ENCODE data around the gene HID1. TPM values are rescaled to one million over a fixed set of nuclear protein-coding genes. Genes with fewer than 3 reads are reported as not detected.
A peak's percentile ranks its signal among the peaks of the same experiment; 100 is the strongest.

HID1 gene
- polyA plus RNA-seq, 2 of the 4 experiments (the other 2 are of a cell fraction), result 5.2 to 11.7 TPM

- TF ChIP-seq JUN (IDR thresholded peaks at IDR 0.05), result no peak
- no peak for TF ChIP-seq JUNB (IDR thresholded peaks at IDR 0.05)
- no peak for TF ChIP-seq FOXS1 (CRISPR knock-in tag; IDR thresholded peaks at IDR 0.05)
Measured at GRCh38 chr17:74903671-74904070, 68.9 kb downstream of the HID1 start (continued).

- FAIRE-seq, result no peak
- Histone ChIP-seq H3K27ac (no peak overlapping the region), H3K9me3 (no peaks in the 10 kb centered on the region), H3K4me2 (no peak overlapping the region), H3K4me1 (no peaks in the 10 kb centered on the region), H3K4me3 (no peak overlapping the region)
- ATAC-seq, result no peak
- WGBS (ENCODE audit: missing lambda C conversion rate), result 80% methylated on average over 9 of the region's 9 CpGs
- no peak for DNase-seq (ENCODE audit: low read depth in 1 of 2, low spot score in 1 of 2)
- TF ChIP-seq ZC3H11A (IDR thresholded peaks at IDR 0.05) (no peak), MYC (IDR thresholded peaks at IDR 0.05; ENCODE audit: borderline replicate concordance, low read length) (no peak), HOXB13 (CRISPR knock-in tag; IDR thresholded peaks at IDR 0.05; ENCODE audit: low read depth) (no peak), TP53 (CRISPR knock-in tag; IDR thresholded peaks at IDR 0.05) (no peak), RAD21 (conservative IDR thresholded peaks at IDR 0.05 in 1 of 2, IDR thresholded peaks at IDR 0.05 in 1 of 2) (no peak)
- ChIA-PET CTCF (interaction anchor here (1.1 to 5.8 kb wide), 4 partner anchors 17 to 58 kb away, joined by 3 to 44 read pairs (median 12); partner anchors contain the start of genes OTOP2 and USH1G), POLR2A (no interaction called here)
Measured at GRCh38 chr17:74903034-74903433, 69.5 kb downstream of the HID1 start.

- FAIRE-seq, result peak; percentile 78
- WGBS (ENCODE audit: missing lambda C conversion rate), result 69% methylated on average over 14 of the region's 14 CpGs
- H3K27ac ChIP-seq, result no peak overlapping the region
- ATAC-seq, result 0 out of 6 replicates have a peak, but pooled peaks of 1 of the 2 experiments have one; percentile 16
- ChIA-PET CTCF (interaction anchor here (0.9 to 3.4 kb wide), 6 partner anchors 18 to 61 kb away, joined by 3 to 18 read pairs (median 4); partner anchors contain the start of genes OTOP2 and USH1G), POLR2A (no interaction called here)
- no peaks in the 10 kb centered on the region for H3K9me3 ChIP-seq
- no peak for TF ChIP-seq BHLHE40 (IDR thresholded peaks at IDR 0.05; ENCODE audit: low read depth, low read length)
- TF ChIP-seq GATA3 (IDR thresholded peaks at IDR 0.05; ENCODE audit: borderline replicate concordance), result no peak
- no peak for TF ChIP-seq RCOR1 (IDR thresholded peaks at IDR 0.05; ENCODE audit: low read depth, low read length)
- TF ChIP-seq JUNB (IDR thresholded peaks at IDR 0.05), result no peak
- no peak for TF ChIP-seq ZNF302 (CRISPR knock-in tag; IDR thresholded peaks at IDR 0.05)
- TF ChIP-seq HOXB5 (CRISPR knock-in tag; IDR thresholded peaks at IDR 0.05), result no peak
- TF ChIP-seq PHF8 (IDR thresholded peaks at IDR 0.05; ENCODE audit: borderline replicate concordance, low read depth), result no peak
- no peaks in the 10 kb centered on the region for H3K4me1 ChIP-seq
- no peak for DNase-seq (ENCODE audit: low read depth in 1 of 2, low spot score in 1 of 2)
- H3K4me2 ChIP-seq, result no peak overlapping the region
- no peak overlapping the region for H3K4me3 ChIP-seq
Measured at GRCh38 chr17:74901353-74902135, 71.0 kb downstream of the HID1 start.

Other genes with a start within 250 kb of the HID1 start
- 15.8 and 18.7 TPM in 2 replicates for gene RAB37, start 235.5 kb downstream of the HID1 start, polyA plus RNA-seq (2011; rRNA removed)
- gene RAB37, start 235.5 kb downstream of the HID1 start, polyA plus RNA-seq (2017; fragmentation: RNase III; extraction: RNeasy Plus Mini Kit Qiagen cat#74134 plus additional on column Dnase treatment), result 1.1 to 2.8 TPM (median 2.4 TPM) in 3 replicates
- gene NHERF1, start 224.1 kb downstream of the HID1 start, polyA plus RNA-seq (2011; rRNA removed), result 50.2 and 51.5 TPM in 2 replicates
- 34.2 to 41.5 TPM (median 40.8 TPM) in 3 replicates for gene NHERF1, start 224.1 kb downstream of the HID1 start, polyA plus RNA-seq (2017; fragmentation: RNase III; extraction: RNeasy Plus Mini Kit Qiagen cat#74134 plus additional on column Dnase treatment)
- 42.9 and 43.4 TPM in 2 replicates for gene NAT9, start 196.4 kb downstream of the HID1 start, polyA plus RNA-seq (2011; rRNA removed)
- 63.7 to 74.3 TPM (median 71.4 TPM) in 3 replicates for gene NAT9, start 196.4 kb downstream of the HID1 start, polyA plus RNA-seq (2017; fragmentation: RNase III; extraction: RNeasy Plus Mini Kit Qiagen cat#74134 plus additional on column Dnase treatment)
- gene GRIN2C, start 112.9 kb downstream of the HID1 start, polyA plus RNA-seq (2011; rRNA removed), result 0.15 and 0.17 TPM in 2 replicates
- 0.28 to 0.77 TPM (median 0.40 TPM) in 3 replicates for gene GRIN2C, start 112.9 kb downstream of the HID1 start, polyA plus RNA-seq (2017; fragmentation: RNase III; extraction: RNeasy Plus Mini Kit Qiagen cat#74134 plus additional on column Dnase treatment)
- gene FDXR, start 99.8 kb downstream of the HID1 start, polyA plus RNA-seq (2011; rRNA removed), result 32.5 and 33.0 TPM in 2 replicates
- 43.3 to 51.8 TPM (median 44.5 TPM) in 3 replicates for gene FDXR, start 99.8 kb downstream of the HID1 start, polyA plus RNA-seq (2017; fragmentation: RNase III; extraction: RNeasy Plus Mini Kit Qiagen cat#74134 plus additional on column Dnase treatment)
- gene FADS6, start 79.1 kb downstream of the HID1 start, polyA plus RNA-seq (2011; rRNA removed), result not detected in 2 replicates
- 0.04 TPM in 1 of 3 replicates, not detected in the others for gene FADS6, start 79.1 kb downstream of the HID1 start, polyA plus RNA-seq (2017; fragmentation: RNase III; extraction: RNeasy Plus Mini Kit Qiagen cat#74134 plus additional on column Dnase treatment)
- gene USH1G, start 49.5 kb downstream of the HID1 start, polyA plus RNA-seq (2011; rRNA removed), result 0.05 and 0.12 TPM in 2 replicates
- gene USH1G, start 49.5 kb downstream of the HID1 start, polyA plus RNA-seq (2017; fragmentation: RNase III; extraction: RNeasy Plus Mini Kit Qiagen cat#74134 plus additional on column Dnase treatment), result 0.04 to 0.09 TPM (median 0.07 TPM) in 3 replicates
- gene OTOP2, start 48.5 kb downstream of the HID1 start, polyA plus RNA-seq (2011; rRNA removed), result 0.06 and 0.11 TPM in 2 replicates
- 0.08 TPM in 1 of 3 replicates, not detected in the others for gene OTOP2, start 48.5 kb downstream of the HID1 start, polyA plus RNA-seq (2017; fragmentation: RNase III; extraction: RNeasy Plus Mini Kit Qiagen cat#74134 plus additional on column Dnase treatment)
- not detected in 2 replicates for gene OTOP3, start 36.9 kb downstream of the HID1 start, polyA plus RNA-seq (2011; rRNA removed)
- gene OTOP3, start 36.9 kb downstream of the HID1 start, polyA plus RNA-seq (2017; fragmentation: RNase III; extraction: RNeasy Plus Mini Kit Qiagen cat#74134 plus additional on column Dnase treatment), result not detected in 3 replicates
- 18.0 and 18.5 TPM in 2 replicates for gene CDR2L, start 14.9 kb upstream of the HID1 start, polyA plus RNA-seq (2011; rRNA removed)
- 26.9 to 34.0 TPM (median 30.0 TPM) in 3 replicates for gene CDR2L, start 14.9 kb upstream of the HID1 start, polyA plus RNA-seq (2017; fragmentation: RNase III; extraction: RNeasy Plus Mini Kit Qiagen cat#74134 plus additional on column Dnase treatment)
- gene MRPL58, start 39.9 kb upstream of the HID1 start, polyA plus RNA-seq (2011; rRNA removed), result 86.4 and 127 TPM in 2 replicates
- 89.4 to 105 TPM (median 95.3 TPM) in 3 replicates for gene MRPL58, start 39.9 kb upstream of the HID1 start, polyA plus RNA-seq (2017; fragmentation: RNase III; extraction: RNeasy Plus Mini Kit Qiagen cat#74134 plus additional on column Dnase treatment)
- gene ATP5PD, start 74.2 kb upstream of the HID1 start, polyA plus RNA-seq (2011; rRNA removed), result 314 and 333 TPM in 2 replicates
- gene ATP5PD, start 74.2 kb upstream of the HID1 start, polyA plus RNA-seq (2017; fragmentation: RNase III; extraction: RNeasy Plus Mini Kit Qiagen cat#74134 plus additional on column Dnase treatment), result 429 to 463 TPM (median 440 TPM) in 3 replicates
- gene KCTD2, start 74.5 kb upstream of the HID1 start, polyA plus RNA-seq (2011; rRNA removed), result 31.3 and 34.1 TPM in 2 replicates
- gene KCTD2, start 74.5 kb upstream of the HID1 start, polyA plus RNA-seq (2017; fragmentation: RNase III; extraction: RNeasy Plus Mini Kit Qiagen cat#74134 plus additional on column Dnase treatment), result 16.3 to 18.8 TPM (median 18.6 TPM) in 3 replicates
- 19.0 and 20.1 TPM in 2 replicates for gene SLC16A5, start 115.2 kb upstream of the HID1 start, polyA plus RNA-seq (2011; rRNA removed)
- 19.5 to 27.6 TPM (median 27.2 TPM) in 3 replicates for gene SLC16A5, start 115.2 kb upstream of the HID1 start, polyA plus RNA-seq (2017; fragmentation: RNase III; extraction: RNeasy Plus Mini Kit Qiagen cat#74134 plus additional on column Dnase treatment)
- 8.5 and 9.5 TPM in 2 replicates for gene ARMC7, start 137.2 kb upstream of the HID1 start, polyA plus RNA-seq (2011; rRNA removed)
- gene ARMC7, start 137.2 kb upstream of the HID1 start, polyA plus RNA-seq (2017; fragmentation: RNase III; extraction: RNeasy Plus Mini Kit Qiagen cat#74134 plus additional on column Dnase treatment), result 11.3 to 13.1 TPM (median 12.6 TPM) in 3 replicates
- 54.5 and 73.7 TPM in 2 replicates for gene NT5C, start 159.0 kb upstream of the HID1 start, polyA plus RNA-seq (2011; rRNA removed)
- gene NT5C, start 159.0 kb upstream of the HID1 start, polyA plus RNA-seq (2017; fragmentation: RNase III; extraction: RNeasy Plus Mini Kit Qiagen cat#74134 plus additional on column Dnase treatment), result 83.8 to 92.2 TPM (median 91.4 TPM) in 3 replicates
- 141 and 196 TPM in 2 replicates for gene JPT1, start 181.8 kb upstream of the HID1 start, polyA plus RNA-seq (2011; rRNA removed)
- gene JPT1, start 181.8 kb upstream of the HID1 start, polyA plus RNA-seq (2017; fragmentation: RNase III; extraction: RNeasy Plus Mini Kit Qiagen cat#74134 plus additional on column Dnase treatment), result 623 to 739 TPM (median 629 TPM) in 3 replicates
- gene SUMO2, start 210.2 kb upstream of the HID1 start, polyA plus RNA-seq (2011; rRNA removed), result 400 and 545 TPM in 2 replicates
- gene SUMO2, start 210.2 kb upstream of the HID1 start, polyA plus RNA-seq (2017; fragmentation: RNase III; extraction: RNeasy Plus Mini Kit Qiagen cat#74134 plus additional on column Dnase treatment), result 452 to 573 TPM (median 525 TPM) in 3 replicates
- gene NUP85, start 232.9 kb upstream of the HID1 start, polyA plus RNA-seq (2011; rRNA removed), result 110 and 124 TPM in 2 replicates
- 83.4 to 87.1 TPM (median 84.1 TPM) in 3 replicates for gene NUP85, start 232.9 kb upstream of the HID1 start, polyA plus RNA-seq (2017; fragmentation: RNase III; extraction: RNeasy Plus Mini Kit Qiagen cat#74134 plus additional on column Dnase treatment)

All from A549 (cell line).